B cell (primary cell): ENCODE data around the gene SCN8A.

Experiments
- EZH2 ChIP-seq: IDR thresholded peaks from 2 replicates; pipeline ENCODE4 v1.6.1; 2012; ENCODE audit warnings: borderline replicate concordance, low read depth, mild to moderate bottlenecking, moderate library complexity, low read length; ENCODE audit not compliant: insufficient read depth, poor library complexity, severe bottlenecking
- TF ChIP-seq, protein P1 (sequence below): fragments of 200-600 bp; IDR thresholded peaks from one replicate; pipeline ENCODE4 v1.8.0; 2022; ENCODE audit warnings: antibody characterized with exemption, mild to moderate bottlenecking

GRCh38 chr12:51777457-51777856, 186.4 kb downstream of the SCN8A start:
- TF ChIP-seq, protein P1, sequence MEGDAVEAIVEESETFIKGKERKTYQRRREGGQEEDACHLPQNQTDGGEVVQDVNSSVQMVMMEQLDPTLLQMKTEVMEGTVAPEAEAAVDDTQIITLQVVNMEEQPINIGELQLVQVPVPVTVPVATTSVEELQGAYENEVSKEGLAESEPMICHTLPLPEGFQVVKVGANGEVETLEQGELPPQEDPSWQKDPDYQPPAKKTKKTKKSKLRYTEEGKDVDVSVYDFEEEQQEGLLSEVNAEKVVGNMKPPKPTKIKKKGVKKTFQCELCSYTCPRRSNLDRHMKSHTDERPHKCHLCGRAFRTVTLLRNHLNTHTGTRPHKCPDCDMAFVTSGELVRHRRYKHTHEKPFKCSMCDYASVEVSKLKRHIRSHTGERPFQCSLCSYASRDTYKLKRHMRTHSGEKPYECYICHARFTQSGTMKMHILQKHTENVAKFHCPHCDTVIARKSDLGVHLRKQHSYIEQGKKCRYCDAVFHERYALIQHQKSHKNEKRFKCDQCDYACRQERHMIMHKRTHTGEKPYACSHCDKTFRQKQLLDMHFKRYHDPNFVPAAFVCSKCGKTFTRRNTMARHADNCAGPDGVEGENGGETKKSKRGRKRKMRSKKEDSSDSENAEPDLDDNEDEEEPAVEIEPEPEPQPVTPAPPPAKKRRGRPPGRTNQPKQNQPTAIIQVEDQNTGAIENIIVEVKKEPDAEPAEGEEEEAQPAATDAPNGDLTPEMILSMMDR = no peak
- TF ChIP-seq EZH2 = no peak
